Measurements from ENCODE around the gene PSMA6. TPM values are rescaled to one million over a fixed set of nuclear protein-coding genes. Genes with fewer than 3 reads are reported as not detected.

Gene PSMA6
- total and polyA plus RNA-seq, 2 of the 13 experiments (the other 11 are each of a cell fraction or from before 2014, with no cell fraction given): 525 to 1,109 TPM

DNA sequence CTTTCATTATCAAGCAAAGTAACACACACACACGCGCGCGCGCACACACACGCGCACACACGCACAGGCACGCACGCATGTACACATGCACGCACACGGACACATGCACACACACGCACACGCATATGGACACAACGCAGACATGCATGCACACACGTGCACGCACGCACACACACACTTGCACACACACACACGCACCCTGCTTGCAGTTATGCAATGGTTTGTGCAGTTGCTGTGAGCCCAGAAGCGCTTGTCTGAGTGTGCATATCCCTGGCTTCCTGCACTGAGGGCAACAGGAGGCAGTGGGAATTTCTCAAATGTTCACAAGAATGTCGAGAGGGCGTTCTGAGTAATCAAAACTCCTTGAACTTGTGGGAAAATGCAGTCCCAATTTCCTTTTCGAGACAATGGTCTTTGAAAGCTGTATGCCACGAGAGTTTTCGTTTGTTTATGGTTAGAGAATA lies 70.8 kb downstream of the PSMA6 start (continued):
- TF ChIP-seq, protein P1, sequence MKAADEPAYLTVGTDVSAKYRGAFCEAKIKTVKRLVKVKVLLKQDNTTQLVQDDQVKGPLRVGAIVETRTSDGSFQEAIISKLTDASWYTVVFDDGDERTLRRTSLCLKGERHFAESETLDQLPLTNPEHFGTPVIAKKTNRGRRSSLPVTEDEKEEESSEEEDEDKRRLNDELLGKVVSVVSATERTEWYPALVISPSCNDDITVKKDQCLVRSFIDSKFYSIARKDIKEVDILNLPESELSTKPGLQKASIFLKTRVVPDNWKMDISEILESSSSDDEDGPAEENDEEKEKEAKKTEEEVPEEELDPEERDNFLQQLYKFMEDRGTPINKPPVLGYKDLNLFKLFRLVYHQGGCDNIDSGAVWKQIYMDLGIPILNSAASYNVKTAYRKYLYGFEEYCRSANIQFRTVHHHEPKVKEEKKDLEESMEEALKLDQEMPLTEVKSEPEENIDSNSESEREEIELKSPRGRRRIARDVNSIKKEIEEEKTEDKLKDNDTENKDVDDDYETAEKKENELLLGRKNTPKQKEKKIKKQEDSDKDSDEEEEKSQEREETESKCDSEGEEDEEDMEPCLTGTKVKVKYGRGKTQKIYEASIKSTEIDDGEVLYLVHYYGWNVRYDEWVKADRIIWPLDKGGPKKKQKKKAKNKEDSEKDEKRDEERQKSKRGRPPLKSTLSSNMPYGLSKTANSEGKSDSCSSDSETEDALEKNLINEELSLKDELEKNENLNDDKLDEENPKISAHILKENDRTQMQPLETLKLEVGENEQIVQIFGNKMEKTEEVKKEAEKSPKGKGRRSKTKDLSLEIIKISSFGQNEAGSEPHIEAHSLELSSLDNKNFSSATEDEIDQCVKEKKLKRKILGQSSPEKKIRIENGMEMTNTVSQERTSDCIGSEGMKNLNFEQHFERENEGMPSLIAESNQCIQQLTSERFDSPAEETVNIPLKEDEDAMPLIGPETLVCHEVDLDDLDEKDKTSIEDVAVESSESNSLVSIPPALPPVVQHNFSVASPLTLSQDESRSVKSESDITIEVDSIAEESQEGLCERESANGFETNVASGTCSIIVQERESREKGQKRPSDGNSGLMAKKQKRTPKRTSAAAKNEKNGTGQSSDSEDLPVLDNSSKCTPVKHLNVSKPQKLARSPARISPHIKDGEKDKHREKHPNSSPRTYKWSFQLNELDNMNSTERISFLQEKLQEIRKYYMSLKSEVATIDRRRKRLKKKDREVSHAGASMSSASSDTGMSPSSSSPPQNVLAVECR (CRISPR knock-in tag; IDR thresholded peaks at IDR 0.05; ENCODE audit: borderline replicate concordance): 0 out of 2 replicates have a peak, but pooled peaks have one; percentile 16
- TF ChIP-seq TBX2 (CRISPR knock-in tag; IDR thresholded peaks at IDR 0.05; ENCODE audit: borderline replicate concordance): no peak
- no peak for TF ChIP-seq ZNF329 (CRISPR knock-in tag; IDR thresholded peaks at IDR 0.05; ENCODE audit: low read depth)
- no peak for TF ChIP-seq ATF7-NPFF (CRISPR knock-in tag; IDR thresholded peaks at IDR 0.05; ENCODE audit: low read depth)
- peak; percentile 75; the same call in 1 of the 2 replicates for TF ChIP-seq ZNF768 (CRISPR knock-in tag; IDR thresholded peaks at IDR 0.05)
- TF ChIP-seq RARG (CRISPR knock-in tag; IDR thresholded peaks at IDR 0.05; ENCODE audit: low read depth): no peak
- TF ChIP-seq ZNF44 (CRISPR knock-in tag; IDR thresholded peaks at IDR 0.05): no peak
- TF ChIP-seq, protein P2, sequence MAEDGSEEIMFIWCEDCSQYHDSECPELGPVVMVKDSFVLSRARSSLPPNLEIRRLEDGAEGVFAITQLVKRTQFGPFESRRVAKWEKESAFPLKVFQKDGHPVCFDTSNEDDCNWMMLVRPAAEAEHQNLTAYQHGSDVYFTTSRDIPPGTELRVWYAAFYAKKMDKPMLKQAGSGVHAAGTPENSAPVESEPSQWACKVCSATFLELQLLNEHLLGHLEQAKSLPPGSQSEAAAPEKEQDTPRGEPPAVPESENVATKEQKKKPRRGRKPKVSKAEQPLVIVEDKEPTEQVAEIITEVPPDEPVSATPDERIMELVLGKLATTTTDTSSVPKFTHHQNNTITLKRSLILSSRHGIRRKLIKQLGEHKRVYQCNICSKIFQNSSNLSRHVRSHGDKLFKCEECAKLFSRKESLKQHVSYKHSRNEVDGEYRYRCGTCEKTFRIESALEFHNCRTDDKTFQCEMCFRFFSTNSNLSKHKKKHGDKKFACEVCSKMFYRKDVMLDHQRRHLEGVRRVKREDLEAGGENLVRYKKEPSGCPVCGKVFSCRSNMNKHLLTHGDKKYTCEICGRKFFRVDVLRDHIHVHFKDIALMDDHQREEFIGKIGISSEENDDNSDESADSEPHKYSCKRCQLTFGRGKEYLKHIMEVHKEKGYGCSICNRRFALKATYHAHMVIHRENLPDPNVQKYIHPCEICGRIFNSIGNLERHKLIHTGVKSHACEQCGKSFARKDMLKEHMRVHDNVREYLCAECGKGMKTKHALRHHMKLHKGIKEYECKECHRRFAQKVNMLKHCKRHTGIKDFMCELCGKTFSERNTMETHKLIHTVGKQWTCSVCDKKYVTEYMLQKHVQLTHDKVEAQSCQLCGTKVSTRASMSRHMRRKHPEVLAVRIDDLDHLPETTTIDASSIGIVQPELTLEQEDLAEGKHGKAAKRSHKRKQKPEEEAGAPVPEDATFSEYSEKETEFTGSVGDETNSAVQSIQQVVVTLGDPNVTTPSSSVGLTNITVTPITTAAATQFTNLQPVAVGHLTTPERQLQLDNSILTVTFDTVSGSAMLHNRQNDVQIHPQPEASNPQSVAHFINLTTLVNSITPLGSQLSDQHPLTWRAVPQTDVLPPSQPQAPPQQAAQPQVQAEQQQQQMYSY (CRISPR knock-in tag; IDR thresholded peaks at IDR 0.05): no peak
- TF ChIP-seq, protein P3, sequence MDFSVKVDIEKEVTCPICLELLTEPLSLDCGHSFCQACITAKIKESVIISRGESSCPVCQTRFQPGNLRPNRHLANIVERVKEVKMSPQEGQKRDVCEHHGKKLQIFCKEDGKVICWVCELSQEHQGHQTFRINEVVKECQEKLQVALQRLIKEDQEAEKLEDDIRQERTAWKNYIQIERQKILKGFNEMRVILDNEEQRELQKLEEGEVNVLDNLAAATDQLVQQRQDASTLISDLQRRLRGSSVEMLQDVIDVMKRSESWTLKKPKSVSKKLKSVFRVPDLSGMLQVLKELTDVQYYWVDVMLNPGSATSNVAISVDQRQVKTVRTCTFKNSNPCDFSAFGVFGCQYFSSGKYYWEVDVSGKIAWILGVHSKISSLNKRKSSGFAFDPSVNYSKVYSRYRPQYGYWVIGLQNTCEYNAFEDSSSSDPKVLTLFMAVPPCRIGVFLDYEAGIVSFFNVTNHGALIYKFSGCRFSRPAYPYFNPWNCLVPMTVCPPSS (IDR thresholded peaks at IDR 0.05): no peak
- TF ChIP-seq ZHX2 (IDR thresholded peaks at IDR 0.05; ENCODE audit: low read depth): 0 out of 2 replicates have a peak, but pooled peaks have one; percentile 10
- no peak for TF ChIP-seq ZHX2 (CRISPR knock-in tag; IDR thresholded peaks at IDR 0.05; ENCODE audit: borderline replicate concordance)
- TF ChIP-seq SIN3A (IDR thresholded peaks at IDR 0.05; ENCODE audit: borderline replicate concordance, low read depth, low read length): no peak
